DMS153 treated with DMSO at 0.1 percent for 48 hours (cell line): Measurements from ENCODE around the gene HSFX1.
A peak's percentile ranks its signal among the peaks of the same experiment; 100 is the strongest.

ENCODE experiments used
- DNase-seq: peaks from one replicate; lab custom pipeline; 2025; ENCODE audit not compliant: unreplicated experiment; lab: John Stamatoyannopoulos, UW

HSFX1 gene

DNA sequence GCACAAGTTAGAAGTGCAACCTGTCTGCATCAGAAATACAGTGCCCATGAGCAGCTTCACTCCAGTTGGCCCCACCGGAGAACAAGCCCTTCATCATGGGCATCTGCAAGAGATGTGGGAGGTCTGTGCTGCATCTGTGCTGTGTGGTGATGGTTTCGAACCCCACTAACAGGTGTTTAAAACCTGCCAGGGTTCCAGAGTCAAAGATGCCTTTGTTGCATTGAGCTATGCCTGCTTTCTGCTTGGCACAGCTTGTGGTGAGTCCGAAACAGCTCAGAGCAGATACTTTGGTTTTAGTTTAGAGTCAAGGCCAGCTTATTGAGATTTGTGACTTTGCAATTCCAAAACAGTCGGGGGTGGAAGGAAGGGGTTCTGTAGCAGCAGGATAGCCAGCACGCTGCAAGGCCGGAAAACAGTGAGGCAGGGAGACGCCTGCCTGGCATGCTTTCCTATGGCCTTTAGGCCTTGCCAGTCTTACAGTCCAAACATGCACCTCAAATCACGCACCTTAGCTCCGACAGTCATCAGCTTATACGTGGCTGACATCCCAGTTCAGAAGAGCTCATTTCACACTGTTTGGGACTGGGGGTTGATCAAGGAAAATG lies 29.7 kb downstream of the HSFX1 start:
- no peak for DNase-seq

DNA sequence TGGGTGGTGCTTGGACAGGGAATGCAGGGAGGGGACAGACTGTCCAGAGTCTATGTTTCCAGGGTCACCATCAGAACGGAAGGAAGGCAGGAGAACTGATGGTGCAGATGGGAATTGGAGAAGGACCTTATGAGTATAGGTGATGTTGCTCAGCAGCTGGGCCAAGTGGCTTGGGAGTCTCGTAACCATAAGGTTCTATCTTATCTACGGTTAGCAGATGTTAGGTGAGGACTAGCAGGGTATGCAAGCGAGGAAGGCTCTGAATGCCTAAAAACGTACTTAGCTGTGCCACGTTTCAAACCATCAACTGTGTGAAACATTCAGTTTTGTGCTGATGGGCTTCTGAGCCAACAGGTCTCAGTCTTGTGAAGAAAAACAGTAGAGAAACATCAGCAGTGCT lies 30.2 kb downstream of the HSFX1 start:
- no peak for DNase-seq

DNA sequence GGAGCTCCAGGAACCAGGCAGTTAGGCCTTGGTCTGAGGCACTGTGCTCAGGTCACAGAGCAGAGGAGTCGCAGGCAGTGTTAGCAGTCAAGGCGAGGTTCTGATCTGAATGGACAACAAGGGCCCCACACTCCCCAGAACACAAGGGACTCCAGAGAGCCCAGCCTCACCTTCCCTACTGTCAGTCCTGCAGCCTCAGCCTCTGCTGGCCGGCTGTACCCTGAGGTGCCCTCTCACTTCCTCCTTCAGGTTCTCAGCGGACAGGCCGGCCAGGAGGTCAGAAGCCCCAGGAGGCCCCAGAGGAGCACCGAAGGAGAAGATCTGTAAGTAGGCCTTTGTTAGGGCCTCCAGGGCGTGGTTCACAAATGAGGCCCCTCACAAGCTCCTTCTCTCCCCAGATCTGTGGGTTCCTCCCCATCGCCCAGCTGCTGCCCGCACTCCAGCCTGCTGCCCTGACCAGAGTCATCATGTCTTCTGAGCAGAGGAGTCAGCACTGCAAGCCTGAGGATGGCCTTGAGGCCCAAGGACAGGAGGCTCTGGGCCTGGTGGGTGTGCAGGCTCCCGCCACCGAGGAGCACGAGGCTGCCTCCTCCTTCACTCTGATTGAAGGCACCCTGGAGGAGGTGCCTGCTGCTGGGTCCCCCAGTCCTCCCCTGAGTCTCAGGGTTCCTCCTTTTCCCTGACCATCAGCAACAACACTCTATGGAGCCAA lies 34.0 kb downstream of the HSFX1 start:
- DNase-seq = no peak

DNA sequence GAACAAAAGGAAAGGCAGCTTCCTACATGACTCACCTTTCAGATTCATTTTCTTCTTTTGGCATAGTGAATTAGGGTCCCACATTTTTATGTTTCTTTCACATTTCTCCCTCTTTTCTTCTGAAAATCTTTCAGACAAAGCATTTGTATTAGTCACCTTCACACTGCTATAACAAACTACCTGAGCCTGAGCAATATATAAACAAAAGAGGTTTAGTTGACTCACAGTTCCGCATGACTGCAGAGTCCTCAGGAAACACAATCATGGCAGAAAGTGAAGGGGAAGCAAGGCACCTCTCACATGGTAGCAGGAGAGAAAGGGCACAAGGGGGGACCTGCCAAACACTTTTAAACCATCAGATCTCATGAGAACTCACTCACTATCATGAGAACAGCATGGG lies 44.8 kb downstream of the HSFX1 start:
- DNase-seq = no peak

DNA sequence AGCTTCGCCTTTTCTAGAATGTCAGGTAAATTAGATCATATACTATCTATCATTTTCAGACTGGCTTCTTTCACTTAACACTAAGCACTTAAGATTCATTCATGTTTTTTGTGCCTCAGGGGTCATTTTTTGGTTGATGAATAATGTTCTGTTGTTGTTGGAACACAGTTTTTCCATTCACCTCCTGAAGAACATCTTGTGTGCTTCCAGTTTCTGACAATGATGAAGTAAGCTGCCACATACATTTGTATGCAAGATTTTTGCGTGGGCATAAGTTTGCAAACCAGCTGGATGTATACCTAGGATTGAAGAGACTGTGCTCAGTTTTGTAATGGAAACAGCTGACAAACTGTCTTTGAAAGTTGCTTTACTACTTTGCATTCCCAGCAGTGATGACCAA lies 45.5 kb downstream of the HSFX1 start:
- DNase-seq = no peak

DNA sequence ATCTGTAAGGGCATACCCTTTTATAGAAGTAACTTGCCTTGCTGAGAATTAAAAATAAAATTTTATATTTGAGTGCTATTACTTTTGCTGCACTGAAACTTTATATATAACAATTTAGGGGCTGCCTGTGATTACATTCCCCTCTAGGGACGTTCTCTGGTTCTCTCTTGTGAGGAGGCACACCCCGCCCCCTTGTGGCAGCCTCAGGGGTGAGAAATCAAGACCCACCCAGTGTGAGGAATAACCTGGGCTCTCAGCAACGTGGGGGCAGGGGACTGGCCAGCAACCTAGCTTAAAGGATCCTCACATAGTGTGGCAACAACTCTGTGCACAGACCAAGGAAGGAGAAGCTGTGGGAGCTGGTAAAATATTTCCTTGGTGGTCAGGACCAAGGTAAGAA lies 51.6 kb downstream of the HSFX1 start:
- peak; percentile 13 for DNase-seq
